ENCODE results near the gene ZNF593OS. TPM values are rescaled to one million over a fixed set of nuclear protein-coding genes. Genes with fewer than 3 reads are reported as not detected.

Gene ZNF593OS
- total RNA-seq, 1 experiment from 2014 or later: not detected

DNA sequence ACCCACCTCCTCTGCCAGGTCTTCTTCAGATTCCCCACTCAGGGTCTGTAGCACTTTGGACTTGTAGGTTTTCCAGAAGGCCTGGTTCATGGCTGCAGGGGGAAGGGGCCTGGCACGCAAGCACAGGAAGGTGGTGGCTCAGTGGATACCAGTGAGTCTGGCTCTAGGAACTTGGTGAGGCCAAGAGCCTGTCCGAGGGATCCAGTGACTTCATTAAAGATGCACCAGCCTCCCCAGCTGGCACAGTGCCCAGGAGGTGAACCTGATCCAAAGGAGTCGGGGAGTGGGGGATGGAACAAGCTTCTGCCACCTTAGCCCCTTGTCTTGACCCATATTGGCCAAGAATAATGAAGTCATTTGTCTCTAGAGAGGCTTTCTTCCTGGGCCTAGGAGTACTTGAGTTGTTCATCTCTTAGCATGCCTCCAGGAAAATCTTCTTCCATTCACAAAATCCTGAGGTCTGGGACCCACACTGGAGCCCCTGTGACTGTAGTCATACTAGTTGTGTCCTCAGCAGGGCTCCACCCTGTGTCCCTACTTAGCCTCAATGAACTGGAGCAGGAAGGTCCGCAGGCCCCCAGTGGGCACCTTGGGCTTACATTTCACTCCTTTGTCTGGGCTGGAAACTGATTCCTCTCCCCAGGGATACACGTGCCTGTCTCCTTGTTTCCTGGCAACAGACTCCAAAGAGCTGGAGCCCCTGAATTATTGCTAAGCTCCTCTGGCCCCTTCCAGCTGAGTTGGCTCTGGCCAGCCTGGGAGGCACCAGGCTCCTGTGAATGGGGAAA is 3.0 kb downstream of the ZNF593OS start, which contains the start of gene C1orf232:
C1orf232 (minus strand) TSS at position 554 of the 788 bp plus-strand sequence; CDS start at position 90, 464 bp downstream.
- Histone ChIP-seq H4K8ac (replicated peaks; ENCODE audit: insufficient read length, low read depth, low read length) (no peak within 1 kb of the TSS), H2BK15ac (ENCODE audit: low read depth, low read length) (no peak within 1 kb of the TSS), H2BK12ac (ENCODE audit: insufficient read length, low read depth, low read length) (no peak within 1 kb of the TSS), H3K4me1 (ENCODE audit: insufficient read depth, low read length) (peaks cover 6% of the 10 kb centered on the region; the same call in 1 of the 2 replicates), H3K56ac (ENCODE audit: insufficient read length, low read depth, low read length) (no peak within 1 kb of the TSS), H2BK5ac (ENCODE audit: insufficient read length, low read length) (no peak within 1 kb of the TSS), H3K9ac (ENCODE audit: extremely low read depth, insufficient read length, low read length) (peak within 1 kb of the TSS; percentile 74), H3K4ac (ENCODE audit: low read depth, low read length) (no peak within 1 kb of the TSS), H3K27me3 (ENCODE audit: insufficient read depth, low read length) (peaks cover 3% of the 10 kb centered on the region; the same call in 1 of the 2 replicates), H3T11ph (ENCODE audit: low read length) (no peak within 1 kb of the TSS), H3K79me2 (ENCODE audit: insufficient read depth, low read length) (peaks cover 4% of the 10 kb centered on the region; the same call in 1 of the 2 replicates), H2AK5ac (ENCODE audit: insufficient read length, low read length) (no peak within 1 kb of the TSS), H4K20me1 (ENCODE audit: control insufficient read depth, insufficient read depth, insufficient read length) (no peaks in the 10 kb centered on the region), H4K5ac (ENCODE audit: insufficient read length, low read depth, low read length) (no peak within 1 kb of the TSS), H3K27ac (ENCODE audit: insufficient read length, low read depth, low read length) (no peak within 1 kb of the TSS), H3K4me2 (ENCODE audit: insufficient read depth, insufficient read length, low read length) (peak within 1 kb of the TSS; percentile 78), H4K91ac (ENCODE audit: insufficient read length, low read depth, low read length) (no peak within 1 kb of the TSS), H3K79me1 (ENCODE audit: insufficient read depth, low read depth, low read length, poor library complexity, severe bottlenecking) (peaks cover 4% of the 10 kb centered on the region), H3K14ac (ENCODE audit: insufficient read depth, low read length) (peak within 1 kb of the TSS; percentile 60; the same call in 1 of the 2 replicates), H2BK120ac (ENCODE audit: low read depth, low read length, poor library complexity, severe bottlenecking) (no peak within 1 kb of the TSS), H2AFZ (ENCODE audit: low read length) (no peak within 1 kb of the TSS), H3K18ac (ENCODE audit: insufficient read length, low read depth, low read length) (no peak within 1 kb of the TSS), H3K9me3 (ENCODE audit: control insufficient read depth, low read depth, low read length) (no peaks in the 10 kb centered on the region), H3K23me2 (ENCODE audit: insufficient read length, low read depth, low read length, poor library complexity, severe bottlenecking) (peaks cover 16% of the 10 kb centered on the region), H3K23ac (ENCODE audit: insufficient read length, low read depth, low read length) (no peak within 1 kb of the TSS), H2BK20ac (ENCODE audit: low read depth, low read length, poor library complexity, severe bottlenecking) (no peak within 1 kb of the TSS)
- peaks cover 45% of the 10 kb centered on the region for H3K27me3 Mint-ChIP-seq (ENCODE audit: low read depth)
- no peak for DNase-seq
- TF ChIP-seq CTCF (conservative IDR thresholded peaks at IDR 0.05): no peak
- peak within 1 kb of the TSS; percentile 83 to 88 for H3K4me3 Mint-ChIP-seq
- no CpG with 5 or more reads among the region's 5 CpGs for WGBS (ENCODE audit: extremely low coverage, insufficient read length, low lambda C conversion rate)
- no peaks in the 10 kb centered on the region for H3K9me3 Mint-ChIP-seq
- peaks cover 33 to 59% of the 10 kb centered on the region in 2 experiments for H3K4me1 Mint-ChIP-seq
- H3K36me3 Mint-ChIP-seq (ENCODE audit: insufficient read depth in 1 of 3, low read depth in 3 of 3): peaks cover 0 to 8% (median 7%) of the 10 kb centered on the region in 3 experiments; a peak in 3 of 7 replicates
- peak within 1 kb of the TSS; percentile 63 to 93 (median 67); a peak in 3 of 7 replicates for H3K27ac Mint-ChIP-seq

Measured in H9 (cell line).